HEK293 (cell line): ENCODE results near the gene DGKG.

Experiments used
- CTCF ChIA-PET: fragments of 350-600 bp; formaldehyde crosslinking; extraction: SDS; loops from one replicate; lab custom pipeline; 2021; ENCODE audit warnings: antibody characterized with exemption; lab: Yijun Ruan, JAX
- POLR2A ChIA-PET: fragments of 300-600 bp; formaldehyde crosslinking; extraction: SDS; loops from one replicate; lab custom pipeline; 2020; ENCODE audit warnings: antibody characterized with exemption, inconsistent platforms; lab: Yijun Ruan, JAX
- H3K27ac ChIP-seq: fragments of 200-500 bp; sonication (Bioruptor generic); 2 replicates; pipeline ENCODE4 v1.5.1; 2014; ENCODE audit warnings: low read depth, low read length, control low read depth, inconsistent platforms; ENCODE audit errors: extremely low read depth
- H3K36me3 ChIP-seq, 2 experiments: fragments of 200-500 bp in 1 of 2; sonication (Bioruptor generic) in 1 of 2; 1 replicate in 1 of 2; 2 replicates in 1 of 2; pipeline ENCODE4 v1.5.1; 2014 to 2017; ENCODE audit warnings: inconsistent platforms in 2 of 2, low read length in 2 of 2; ENCODE audit not compliant: control insufficient read depth in 2 of 2, insufficient read depth in 1 of 2
- H3K4me1 ChIP-seq: fragments of 200-500 bp; sonication (Bioruptor generic); 2 replicates; pipeline ENCODE4 v1.5.1; 2014; ENCODE audit warnings: mild to moderate bottlenecking, low read length, inconsistent platforms; ENCODE audit not compliant: control insufficient read depth, insufficient read depth
- H3K4me3 ChIP-seq: 2 replicates; pipeline ENCODE4 v1.5.1; 2011; ENCODE audit warnings: low read depth, mild to moderate bottlenecking, control low read depth, low read length, moderate library complexity
- H3K9me3 ChIP-seq: fragments of 200-500 bp; sonication (Bioruptor generic); 2 replicates; pipeline ENCODE4 v1.5.1; 2014; ENCODE audit warnings: low read depth, low read length, inconsistent platforms; ENCODE audit not compliant: control insufficient read depth, insufficient read depth
- AEBP2 ChIP-seq: fragments of 450-650 bp; formaldehyde crosslinking; IDR thresholded peaks from 2 replicates; pipeline ENCODE4 v1.5.1; 2016; ENCODE audit warnings: missing biosample characterization, missing genetic modification characterization, borderline replicate concordance
- BCL11A ChIP-seq: fragments of 450-650 bp; formaldehyde crosslinking; IDR thresholded peaks from 2 replicates; pipeline ENCODE4 v1.5.1; 2016; ENCODE audit warnings: low read depth, missing biosample characterization, missing genetic modification characterization
- CTCF ChIP-seq: fragments of 450-650 bp; formaldehyde crosslinking; IDR thresholded peaks from 2 replicates; pipeline ENCODE4 v1.5.1; 2016; ENCODE audit warnings: missing biosample characterization, missing genetic modification characterization
- IKZF3 ChIP-seq: fragments of 450-650 bp; IDR thresholded peaks from 2 replicates; pipeline ENCODE4 v1.5.0; 2018; ENCODE audit warnings: missing biosample characterization, mild to moderate bottlenecking, missing genetic modification characterization, moderate library complexity
- KLF7 ChIP-seq: fragments of 450-650 bp; formaldehyde crosslinking; IDR thresholded peaks from 2 replicates; pipeline ENCODE4 v1.5.1; 2016; ENCODE audit warnings: missing biosample characterization, missing genetic modification characterization, borderline replicate concordance
- MZF1 ChIP-seq: fragments of 450-650 bp; formaldehyde crosslinking; IDR thresholded peaks from 2 replicates; pipeline ENCODE4 v1.5.1; 2017; ENCODE audit warnings: missing biosample characterization, missing genetic modification characterization, borderline replicate concordance
- TCF7L2 ChIP-seq: IDR thresholded peaks from 2 replicates; pipeline ENCODE4 v1.6.1; 2011; ENCODE audit warnings: low read depth, mild to moderate bottlenecking, inconsistent platforms, low read length, moderate library complexity, borderline replicate concordance
- ZBTB44 ChIP-seq: fragments of 450-650 bp; IDR thresholded peaks from 2 replicates; pipeline ENCODE4 v1.5.1; 2018; ENCODE audit warnings: missing biosample characterization, mild to moderate bottlenecking, missing genetic modification characterization
- ZNF10 ChIP-seq: fragments of 450-650 bp; formaldehyde crosslinking; IDR thresholded peaks from 2 replicates; pipeline ENCODE4 v1.5.1; 2017; ENCODE audit warnings: missing biosample characterization, missing genetic modification characterization
- ZNF146 ChIP-seq: fragments of 450-650 bp; formaldehyde crosslinking; IDR thresholded peaks from 2 replicates; pipeline ENCODE4 v1.5.1; 2016; ENCODE audit warnings: missing biosample characterization, missing genetic modification characterization
- ZNF184 ChIP-seq: fragments of 450-650 bp; IDR thresholded peaks from 2 replicates; pipeline ENCODE4 v1.5.1; 2018; ENCODE audit warnings: missing biosample characterization, mild to moderate bottlenecking, missing genetic modification characterization
- ZNF2 ChIP-seq: fragments of 450-650 bp; formaldehyde crosslinking; IDR thresholded peaks from 2 replicates; pipeline ENCODE4 v1.5.1; 2016; ENCODE audit warnings: missing biosample characterization, missing genetic modification characterization
- ZNF202 ChIP-seq: fragments of 450-650 bp; formaldehyde crosslinking; IDR thresholded peaks from 2 replicates; pipeline ENCODE4 v1.5.1; 2016; ENCODE audit warnings: missing biosample characterization, missing genetic modification characterization, borderline replicate concordance
- ZNF423 ChIP-seq: fragments of 450-650 bp; formaldehyde crosslinking; IDR thresholded peaks from 2 replicates; pipeline ENCODE4 v1.5.1; 2016; ENCODE audit warnings: missing biosample characterization, missing genetic modification characterization
- ZNF555 ChIP-seq: fragments of 450-650 bp; formaldehyde crosslinking; conservative IDR thresholded peaks from 2 replicates; pipeline ENCODE4 v1.5.1; 2017; ENCODE audit warnings: missing biosample characterization, mild to moderate bottlenecking, missing genetic modification characterization, inconsistent platforms
- ZNF624 ChIP-seq: fragments of 450-650 bp; formaldehyde crosslinking; IDR thresholded peaks from 2 replicates; pipeline ENCODE4 v1.5.1; 2017; ENCODE audit warnings: missing biosample characterization, missing genetic modification characterization
- ZNF645 ChIP-seq: fragments of 450-650 bp; formaldehyde crosslinking; IDR thresholded peaks from 2 replicates; pipeline ENCODE4; 2016; ENCODE audit warnings: missing biosample characterization, missing genetic modification characterization
- ZNF704 ChIP-seq: fragments of 450-650 bp; formaldehyde crosslinking; IDR thresholded peaks from 2 replicates; pipeline ENCODE4 v1.5.1; 2016; ENCODE audit warnings: missing biosample characterization, missing genetic modification characterization

The DGKG gene

GRCh38 chr3:186275436-186275835, 86.6 kb downstream of the DGKG start:
- Histone ChIP-seq H3K9me3 (no peaks in the 10 kb centered on the region), H3K36me3 (no peaks in the 10 kb centered on the region), H3K4me1 (no peaks in the 10 kb centered on the region), H3K27ac (no peak overlapping the region), H3K4me3 (no peak overlapping the region)
- ChIA-PET POLR2A (no interaction called here), CTCF (interaction anchor here (2.7 kb wide), 1 partner anchor 297 kb away, joined by 29 read pairs; no protein-coding TSS in a partner anchor)
- no peak for TF ChIP-seq ZNF555 (tag by site-specific recombination)
- TF ChIP-seq KLF7 (tag by site-specific recombination): no peak
- no peak for TF ChIP-seq BCL11A (tag by site-specific recombination)
- TF ChIP-seq ZNF423: no peak
- TF ChIP-seq ZNF704 (tag by site-specific recombination): no peak
- TF ChIP-seq ZNF10 (tag by site-specific recombination): no peak
- TF ChIP-seq AEBP2 (tag by site-specific recombination): no peak
- no peak for TF ChIP-seq ZNF624 (tag by site-specific recombination)
- no peak for TF ChIP-seq TCF7L2

GRCh38 chr3:186273586-186273985, 88.4 kb downstream of the DGKG start:
- Histone ChIP-seq H3K27ac (no peak overlapping the region), H3K4me1 (no peaks in the 10 kb centered on the region), H3K36me3 (no peaks in the 10 kb centered on the region), H3K9me3 (no peaks in the 10 kb centered on the region), H3K4me3 (no peak overlapping the region)
- TF ChIP-seq ZBTB44 (tag by site-specific recombination) (no peak), MZF1 (tag by site-specific recombination) (no peak), ZNF202 (no peak), IKZF3 (tag by site-specific recombination) (no peak), ZNF2 (tag by site-specific recombination) (no peak), ZNF184 (no peak), ZNF146 (tag by site-specific recombination) (no peak), ZNF645 (tag by site-specific recombination) (no peak), CTCF (no peak)
- POLR2A ChIA-PET: no interaction called here
- CTCF ChIA-PET: interaction anchor here (0.7 kb wide), 1 partner anchor 157 kb away, joined by 6 read pairs; no protein-coding TSS in a partner anchor
